ENCODE results near the gene ST3GAL3. TPM values are rescaled to one million over a fixed set of nuclear protein-coding genes. Genes with fewer than 3 reads are reported as not detected.

The ST3GAL3 gene
- total RNA-seq, 6 experiments from 2014 or later = 6.4 to 14.2 (median 12.0) TPM

DNA sequence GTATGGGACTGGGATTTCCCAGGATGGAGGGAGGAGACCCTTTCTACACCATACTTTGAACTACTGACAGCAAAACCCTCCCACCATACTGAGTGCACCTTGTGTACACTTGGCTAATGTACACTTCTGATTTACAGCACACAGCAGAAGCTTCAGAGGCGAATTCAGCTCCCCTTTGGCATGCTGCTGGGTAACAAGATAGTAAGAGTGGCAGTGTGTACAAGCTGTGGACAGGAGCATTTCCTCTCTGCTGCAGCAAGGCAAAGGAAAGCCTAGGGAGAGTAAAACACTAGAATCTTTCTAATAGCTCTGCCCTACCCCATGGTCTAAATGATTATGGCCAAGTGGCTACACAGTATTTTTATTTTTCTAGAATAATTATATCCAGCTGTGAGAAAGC is 142.3 kb downstream of the ST3GAL3 start:
- no peak for DNase-seq

GRCh38 chr1:43850591-43851233 is 143.4 kb downstream of the ST3GAL3 start:
- no peaks in the 10 kb centered on the region for H3K36me3 ChIP-seq
- 94% methylated on average over 5 of the region's 8 CpGs for WGBS (ENCODE audit: insufficient coverage, low coverage, low lambda C conversion rate, missing lambda C conversion rate)
- TF ChIP-seq CTCF (IDR thresholded peaks at IDR 0.05) (no peak), POLR2A (IDR thresholded peaks at IDR 0.05) (no peak)
- DNase-seq = no peak
- no peak overlapping the region for H3K27ac ChIP-seq
- no peaks in the 10 kb centered on the region for H3K9me3 ChIP-seq
- H3K27me3 ChIP-seq = no peaks in the 10 kb centered on the region
- ATAC-seq = no peak
- H3K4me3 ChIP-seq = no peak overlapping the region
- H3K4me1 ChIP-seq = no peaks in the 10 kb centered on the region
- intact Hi-C loops (cut with DNase I) = no loop called here

More for the DNA sequence above, 142.3 kb downstream of the ST3GAL3 start:
- 80% methylated on average over 1 of the region's 1 CpG for WGBS (ENCODE audit: insufficient coverage, low coverage, low lambda C conversion rate, missing lambda C conversion rate)
- ATAC-seq = no peak
- intact Hi-C loops (cut with DNase I) = no loop called here
- TF ChIP-seq POLR2A (IDR thresholded peaks at IDR 0.05) (no peak), CTCF (IDR thresholded peaks at IDR 0.05) (no peak)
- Histone ChIP-seq H3K36me3 (no peaks in the 10 kb centered on the region), H3K27ac (no peak overlapping the region), H3K4me1 (no peaks in the 10 kb centered on the region), H3K4me3 (no peak overlapping the region), H3K27me3 (no peaks in the 10 kb centered on the region), H3K9me3 (no peaks in the 10 kb centered on the region)

DNA sequence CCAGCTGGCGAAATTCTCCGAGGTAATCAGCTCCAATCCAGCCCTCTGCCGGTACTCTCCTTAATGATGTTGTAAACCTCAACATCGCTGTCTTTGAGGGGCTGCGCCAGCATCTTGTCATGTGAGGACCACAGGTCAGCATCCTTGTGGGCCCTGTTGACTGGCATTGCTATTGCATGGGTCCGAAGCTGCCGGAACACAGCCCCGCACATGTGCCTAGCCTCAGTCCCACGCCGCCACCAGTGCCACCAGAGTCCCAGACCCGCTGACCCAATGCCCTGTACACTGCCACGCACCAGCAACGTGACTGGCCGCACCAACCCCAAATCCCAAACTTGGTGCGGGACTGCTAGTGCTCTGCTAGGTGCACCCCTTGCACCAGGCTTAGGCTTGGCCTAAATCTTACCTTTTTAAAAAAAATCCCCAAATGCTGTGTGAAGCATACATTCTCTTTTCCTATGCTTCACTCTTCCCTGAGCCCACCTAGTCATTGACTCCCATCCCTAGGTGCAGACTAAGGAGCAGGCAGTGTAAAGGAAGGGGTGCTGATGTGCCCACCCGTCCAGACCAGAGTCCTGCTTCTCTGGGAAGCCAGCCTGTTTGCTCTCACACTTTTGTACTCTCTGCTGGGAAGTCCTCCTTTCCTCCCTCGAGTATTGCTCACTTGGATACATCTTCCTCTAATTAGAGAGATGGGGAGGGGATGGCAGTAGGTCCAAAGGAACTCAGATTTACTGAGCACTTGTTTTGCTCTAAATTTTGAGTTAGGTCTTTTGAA is 144.4 kb downstream of the ST3GAL3 start:
- intact Hi-C loops (cut with DNase I) = no loop called here
- no peak overlapping the region for H3K4me3 ChIP-seq
- 74% methylated on average over 2 of the region's 17 CpGs for WGBS (ENCODE audit: insufficient coverage, low coverage, low lambda C conversion rate, missing lambda C conversion rate)
- no peaks in the 10 kb centered on the region for H3K9me3 ChIP-seq
- DNase-seq = no peak
- ATAC-seq = no peak
- no peaks in the 10 kb centered on the region for H3K27me3 ChIP-seq
- no peaks in the 10 kb centered on the region for H3K36me3 ChIP-seq
- H3K4me1 ChIP-seq = no peaks in the 10 kb centered on the region
- no peak overlapping the region for H3K27ac ChIP-seq
- TF ChIP-seq CTCF (IDR thresholded peaks at IDR 0.05) (no peak), POLR2A (IDR thresholded peaks at IDR 0.05) (no peak)

DNA sequence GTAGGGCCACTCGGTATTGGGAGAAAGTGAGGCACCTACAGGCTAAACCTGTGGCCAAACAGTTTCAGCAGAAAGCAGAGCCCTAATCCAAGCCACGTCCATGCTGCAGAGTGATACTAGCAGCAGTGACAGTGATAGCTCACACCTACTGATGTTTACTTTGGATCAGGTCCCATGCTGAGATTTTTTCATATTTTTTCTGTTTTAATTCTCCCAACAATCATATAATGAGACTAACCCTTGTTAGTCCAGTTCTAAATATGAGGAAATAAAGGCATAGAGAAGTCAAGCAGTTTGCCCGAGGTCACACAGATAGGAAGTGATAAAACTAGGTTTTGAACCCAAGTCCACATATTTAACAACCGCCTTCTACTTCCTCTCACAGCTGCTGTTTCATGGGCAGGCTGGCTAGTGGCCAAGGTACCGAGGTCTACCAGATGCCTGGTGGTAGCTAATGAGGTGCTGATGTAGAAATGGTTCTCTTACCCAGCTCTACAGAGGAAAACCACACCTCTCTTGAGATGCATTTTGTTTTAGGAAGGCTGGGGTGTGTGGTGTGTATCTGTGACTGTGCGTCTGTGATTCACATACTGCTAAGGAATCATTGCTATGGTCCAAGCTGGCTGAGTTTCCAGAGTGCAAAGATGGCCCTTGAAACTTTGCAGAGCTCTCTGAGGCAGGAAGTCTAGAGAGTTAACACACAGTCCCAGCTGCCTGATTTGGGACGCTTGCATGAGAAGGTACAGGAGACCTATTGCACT is 146.0 kb downstream of the ST3GAL3 start:
- 36% methylated on average over 5 of the region's 7 CpGs for WGBS (ENCODE audit: insufficient coverage, low coverage, low lambda C conversion rate, missing lambda C conversion rate)
- no peak overlapping the region for H3K4me3 ChIP-seq
- no peak overlapping the region for H3K27ac ChIP-seq
- peak in 2 of 3 donors; percentile 46 to 60 for DNase-seq
- TF ChIP-seq POLR2A (IDR thresholded peaks at IDR 0.05) (no peak), CTCF (IDR thresholded peaks at IDR 0.05) (no peak)
- no peaks in the 10 kb centered on the region for H3K9me3 ChIP-seq
- H3K27me3 ChIP-seq = no peaks in the 10 kb centered on the region
- peak; percentile 28 to 47 (median 46) for ATAC-seq
- H3K36me3 ChIP-seq = no peaks in the 10 kb centered on the region
- H3K4me1 ChIP-seq = no peaks in the 10 kb centered on the region
- intact Hi-C loops (cut with DNase I) = no loop called here

Measured in right lobe of liver (tissue), 6 donors.